ENCODE measurements around the gene OR1J1. TPM values are rescaled to one million over a fixed set of nuclear protein-coding genes. Genes with fewer than 3 reads are reported as not detected.
A peak's percentile ranks its signal among the peaks of the same experiment; 100 is the strongest.

Gene OR1J1
- total and polyA plus RNA-seq, 2 donors from 2014 or later, result not detected

GRCh38 chr9:122506964-122507363, 29.2 kb upstream of the OR1J1 start:
- intact Hi-C loops (cut with DNase I), result no loop called here
- no peaks in the 10 kb centered on the region for H3K36me3 ChIP-seq (ENCODE audit: control insufficient read depth in 2 of 3, insufficient read depth in 3 of 3, low read length in 3 of 3)
- DNase-seq (no peak), FAIRE-seq (no peak)
- H3K4me3 ChIP-seq (ENCODE audit: low read length in 3 of 3), result no peak overlapping the region
- H3K27me3 ChIP-seq (ENCODE audit: control insufficient read depth, insufficient read depth, low read length), result no peaks in the 10 kb centered on the region
- H3K9me3 ChIP-seq (ENCODE audit: control insufficient read depth in 2 of 3, insufficient read depth in 1 of 3, low read length in 3 of 3), result no peaks in the 10 kb centered on the region
- no peak for TF ChIP-seq CTCF (IDR thresholded peaks at IDR 0.05; ENCODE audit: borderline replicate concordance, extremely low read depth, insufficient read depth)
- no peak overlapping the region for H3K27ac ChIP-seq (ENCODE audit: low read depth in 2 of 2, low read length in 2 of 2)
- H3K4me1 ChIP-seq (ENCODE audit: control insufficient read depth in 2 of 3, insufficient read depth in 2 of 3, low read depth in 1 of 3, low read length in 3 of 3), result no peaks in the 10 kb centered on the region
- H3K9ac ChIP-seq (ENCODE audit: low read length in 3 of 3), result no peak overlapping the region

- H3K27ac ChIP-seq (ENCODE audit: low read depth in 2 of 2, low read length in 2 of 2), result no peak overlapping the region
- no peaks in the 10 kb centered on the region for H3K4me1 ChIP-seq (ENCODE audit: control insufficient read depth in 2 of 3, insufficient read depth in 2 of 3, low read depth in 1 of 3, low read length in 3 of 3)
- no peak overlapping the region for H3K4me3 ChIP-seq (ENCODE audit: low read length in 3 of 3)
- TF ChIP-seq CTCF (IDR thresholded peaks at IDR 0.05; ENCODE audit: borderline replicate concordance, extremely low read depth, insufficient read depth), result peak; percentile 52
- no peaks in the 10 kb centered on the region for H3K27me3 ChIP-seq (ENCODE audit: control insufficient read depth, insufficient read depth, low read length)
- H3K36me3 ChIP-seq (ENCODE audit: control insufficient read depth in 2 of 3, insufficient read depth in 3 of 3, low read length in 3 of 3), result no peaks in the 10 kb centered on the region
- H3K9me3 ChIP-seq (ENCODE audit: control insufficient read depth in 2 of 3, insufficient read depth in 1 of 3, low read length in 3 of 3), result no peaks in the 10 kb centered on the region
- intact Hi-C loops (cut with DNase I), result no loop called here
- H3K9ac ChIP-seq (ENCODE audit: low read length in 3 of 3), result no peak overlapping the region
- no peak for FAIRE-seq
- DNase-seq, result peak in 3 of 5 donors; percentile 11 to 39 (median 17)
Measured at GRCh38 chr9:122498883-122499288, 21.2 kb upstream of the OR1J1 start.

GRCh38 chr9:122479062-122479461, 1.3 kb upstream of the OR1J1 start:
- no peak overlapping the region for H3K4me3 ChIP-seq (ENCODE audit: low read length in 3 of 3)
- H3K9ac ChIP-seq (ENCODE audit: low read length in 3 of 3), result no peak overlapping the region
- FAIRE-seq (no peak), DNase-seq (no peak)
- H3K27ac ChIP-seq (ENCODE audit: low read depth in 2 of 2, low read length in 2 of 2), result no peak overlapping the region
- no peaks in the 10 kb centered on the region for H3K9me3 ChIP-seq (ENCODE audit: control insufficient read depth in 2 of 3, insufficient read depth in 1 of 3, low read length in 3 of 3)
- H3K36me3 ChIP-seq (ENCODE audit: control insufficient read depth in 2 of 3, insufficient read depth in 3 of 3, low read length in 3 of 3), result no peaks in the 10 kb centered on the region
- no peak for TF ChIP-seq CTCF (IDR thresholded peaks at IDR 0.05; ENCODE audit: borderline replicate concordance, extremely low read depth, insufficient read depth)
- intact Hi-C loops (cut with DNase I), result no loop called here
- H3K27me3 ChIP-seq (ENCODE audit: control insufficient read depth, insufficient read depth, low read length), result no peaks in the 10 kb centered on the region
- H3K4me1 ChIP-seq (ENCODE audit: control insufficient read depth in 2 of 3, insufficient read depth in 2 of 3, low read depth in 1 of 3, low read length in 3 of 3), result no peaks in the 10 kb centered on the region

- DNase-seq (no peak), FAIRE-seq (no peak)
- TF ChIP-seq CTCF (IDR thresholded peaks at IDR 0.05; ENCODE audit: borderline replicate concordance, extremely low read depth, insufficient read depth), result no peak
- Histone ChIP-seq H3K4me3 (ENCODE audit: low read length in 3 of 3) (no peak overlapping the region), H3K36me3 (ENCODE audit: control insufficient read depth in 2 of 3, insufficient read depth in 3 of 3, low read length in 3 of 3) (no peaks in the 10 kb centered on the region), H3K9ac (ENCODE audit: low read length in 3 of 3) (no peak overlapping the region), H3K27ac (ENCODE audit: low read depth in 2 of 2, low read length in 2 of 2) (no peak overlapping the region), H3K27me3 (ENCODE audit: control insufficient read depth, insufficient read depth, low read length) (no peaks in the 10 kb centered on the region), H3K4me1 (ENCODE audit: control insufficient read depth in 2 of 3, insufficient read depth in 2 of 3, low read depth in 1 of 3, low read length in 3 of 3) (no peaks in the 10 kb centered on the region), H3K9me3 (ENCODE audit: control insufficient read depth in 2 of 3, insufficient read depth in 1 of 3, low read length in 3 of 3) (no peaks in the 10 kb centered on the region)
- intact Hi-C loops (cut with DNase I), result no loop called here
Measured at GRCh38 chr9:122477346-122477745, 380 bp downstream of the OR1J1 start.

All from kidney (tissue), 14 donors.